ENCODE measurements around the gene CROCC2. TPM values are rescaled to one million over a fixed set of nuclear protein-coding genes. Genes with fewer than 3 reads are reported as not detected.
A peak's percentile ranks its signal among the peaks of the same experiment; 100 is the strongest.

CROCC2 gene
- polyA plus RNA-seq, 1 of the 3 experiments (the other 2 are of a cell fraction), result not detected

DNA sequence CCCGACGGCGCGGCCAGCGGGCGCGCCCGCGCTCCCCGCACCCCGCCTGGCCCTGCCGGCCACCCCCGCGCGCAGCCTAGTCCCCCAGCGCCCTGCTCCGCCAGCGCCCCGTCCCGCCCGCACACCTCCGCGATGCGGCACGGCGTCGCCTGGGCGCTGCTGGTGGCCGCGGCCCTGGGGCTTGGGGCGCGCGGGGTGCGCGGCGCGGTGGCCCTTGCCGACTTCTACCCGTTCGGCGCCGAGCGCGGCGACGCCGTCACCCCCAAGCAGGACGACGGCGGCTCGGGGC lies 92.5 kb downstream of the CROCC2 start:
- no peak for TF ChIP-seq RAD21 (IDR thresholded peaks at IDR 0.05; ENCODE audit: low read length)
- TF ChIP-seq JUND (IDR thresholded peaks at IDR 0.05), result no peak
- TF ChIP-seq ZBTB33 (IDR thresholded peaks at IDR 0.05; ENCODE audit: borderline replicate concordance, low read depth), result no peak
- TF ChIP-seq GATA2 (CRISPR knock-in tag; IDR thresholded peaks at IDR 0.05), result no peak
- TF ChIP-seq SMC3 (IDR thresholded peaks at IDR 0.05; ENCODE audit: low read depth, low read length), result no peak
- TF ChIP-seq TEAD4 (IDR thresholded peaks at IDR 0.05; ENCODE audit: borderline replicate concordance, insufficient read depth), result no peak
- no peak for TF ChIP-seq RFX5 (IDR thresholded peaks at IDR 0.05; ENCODE audit: low read length)
- no peak for TF ChIP-seq USF1 (IDR thresholded peaks at IDR 0.05; ENCODE audit: borderline replicate concordance, low read depth)
- TF ChIP-seq FOXJ3 (CRISPR knock-in tag; IDR thresholded peaks at IDR 0.05), result no peak
- TF ChIP-seq YY1 (IDR thresholded peaks at IDR 0.05; ENCODE audit: low read depth), result no peak
- TF ChIP-seq, protein P1, sequence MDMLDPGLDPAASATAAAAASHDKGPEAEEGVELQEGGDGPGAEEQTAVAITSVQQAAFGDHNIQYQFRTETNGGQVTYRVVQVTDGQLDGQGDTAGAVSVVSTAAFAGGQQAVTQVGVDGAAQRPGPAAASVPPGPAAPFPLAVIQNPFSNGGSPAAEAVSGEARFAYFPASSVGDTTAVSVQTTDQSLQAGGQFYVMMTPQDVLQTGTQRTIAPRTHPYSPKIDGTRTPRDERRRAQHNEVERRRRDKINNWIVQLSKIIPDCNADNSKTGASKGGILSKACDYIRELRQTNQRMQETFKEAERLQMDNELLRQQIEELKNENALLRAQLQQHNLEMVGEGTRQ (IDR thresholded peaks at IDR 0.05; ENCODE audit: borderline replicate concordance, low read depth, low read length), result no peak
- TF ChIP-seq FOXM1 (IDR thresholded peaks at IDR 0.05; ENCODE audit: low read depth), result no peak
- H3F3A ChIP-seq (replicated peaks; ENCODE audit: insufficient read depth), result no peaks in the 10 kb centered on the region
- no peak overlapping the region for H3K9ac ChIP-seq
- no peaks in the 10 kb centered on the region for H4K20me1 ChIP-seq (ENCODE audit: insufficient read depth)
- POLR2A ChIA-PET, result no interaction called here
- no peak overlapping the region for H3K4me2 ChIP-seq
- peaks cover 0 to 3% of the 10 kb centered on the region in 2 experiments; a peak in 1 of 4 replicates for H3K4me1 ChIP-seq (ENCODE audit: control insufficient read depth in 1 of 2, insufficient read depth in 2 of 2, low read depth in 1 of 2, low read length in 1 of 2)
- no peak overlapping the region for H3K27ac ChIP-seq (ENCODE audit: low read depth in 2 of 2, low read length in 1 of 2)
- no peaks in the 10 kb centered on the region for H3K36me3 ChIP-seq (replicated peaks in 1 of 2; ENCODE audit: control insufficient read depth in 1 of 2, insufficient read depth in 2 of 2, low read length in 1 of 2)
- no peaks in the 10 kb centered on the region for H3K9me2 ChIP-seq
- no peak overlapping the region for H2AFZ ChIP-seq (ENCODE audit: low read depth)
- no peaks in the 10 kb centered on the region for H3K79me2 ChIP-seq (ENCODE audit: insufficient read depth)
- H3K9me3 ChIP-seq, result no peaks in the 10 kb centered on the region; the same call in 1 of the 2 replicates
- no peak for DNase-seq
- WGBS (ENCODE audit: low lambda C conversion rate), result 0% methylated on average over 7 of the region's 51 CpGs
- H3K27me3 ChIP-seq (ENCODE audit: insufficient read depth), result no peaks in the 10 kb centered on the region
- CTCF ChIA-PET, result no interaction called here
- peak overlapping the region in 1 of 2 experiments; percentile 36; a peak in 2 of 4 replicates for H3K4me3 ChIP-seq (ENCODE audit: low read depth in 2 of 2, low read length in 1 of 2)

DNA sequence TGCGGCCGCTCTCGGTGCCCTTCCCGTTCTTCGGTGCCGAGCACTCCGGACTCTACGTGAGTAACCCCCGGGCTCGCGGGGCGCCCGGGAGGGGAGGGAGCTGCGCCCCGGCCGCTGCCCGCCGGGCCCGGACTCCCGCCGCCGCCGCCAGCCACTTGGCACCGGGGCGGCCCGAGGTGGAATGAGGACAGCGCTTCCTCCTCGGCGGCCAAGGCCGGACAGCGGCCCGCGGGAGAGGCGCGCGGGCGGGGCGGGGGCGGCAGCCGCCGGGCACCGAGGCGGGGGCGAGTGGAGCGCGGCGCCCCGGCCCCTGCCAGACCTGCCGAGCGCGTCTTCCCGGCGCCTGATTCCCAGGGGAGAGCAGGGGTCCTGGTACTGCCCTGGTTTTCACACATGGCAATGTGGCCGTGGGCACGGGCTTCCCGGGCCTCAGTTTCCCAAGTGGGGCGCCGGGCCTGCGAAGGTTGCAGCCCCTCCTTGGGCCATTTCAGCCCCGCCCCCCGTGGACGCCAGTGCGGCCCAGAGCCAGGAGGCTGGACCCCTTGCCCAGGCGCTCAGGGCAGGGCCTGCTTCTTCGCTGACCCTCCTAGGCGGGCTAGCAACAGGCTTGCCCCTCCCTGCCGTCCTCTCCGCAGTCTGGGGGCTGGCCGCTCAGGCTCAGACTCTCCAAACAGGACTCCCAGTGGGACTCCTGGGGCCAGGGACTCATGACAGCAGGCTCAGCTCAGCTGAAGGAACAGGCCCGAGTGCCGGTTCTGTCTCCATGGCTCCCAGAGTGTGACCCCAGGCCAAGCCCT lies 93.1 kb downstream of the CROCC2 start:
- Histone ChIP-seq H3K9ac (no peak overlapping the region), H3K4me3 (ENCODE audit: low read depth in 2 of 2, low read length in 1 of 2) (peak overlapping the region in 1 of 2 experiments; percentile 36; a peak in 2 of 4 replicates), H3K36me3 (replicated peaks in 1 of 2; ENCODE audit: control insufficient read depth in 1 of 2, insufficient read depth in 2 of 2, low read length in 1 of 2) (no peaks in the 10 kb centered on the region), H3K27ac (ENCODE audit: low read depth in 2 of 2, low read length in 1 of 2) (no peak overlapping the region), H3K27me3 (ENCODE audit: insufficient read depth) (no peaks in the 10 kb centered on the region), H3K9me3 (no peaks in the 10 kb centered on the region; the same call in 1 of the 2 replicates), H3K4me2 (no peak overlapping the region), H3F3A (replicated peaks; ENCODE audit: insufficient read depth) (no peaks in the 10 kb centered on the region), H2AFZ (ENCODE audit: low read depth) (no peak overlapping the region), H3K79me2 (ENCODE audit: insufficient read depth) (no peaks in the 10 kb centered on the region), H4K20me1 (ENCODE audit: insufficient read depth) (no peaks in the 10 kb centered on the region), H3K9me2 (no peaks in the 10 kb centered on the region), H3K4me1 (ENCODE audit: control insufficient read depth in 1 of 2, insufficient read depth in 2 of 2, low read depth in 1 of 2, low read length in 1 of 2) (peaks cover 0 to 3% of the 10 kb centered on the region in 2 experiments; a peak in 1 of 4 replicates)
- DNase-seq, result peak; percentile 69
- no CpG with 5 or more reads among the region's 71 CpGs for WGBS (ENCODE audit: low lambda C conversion rate)
- POLR2A ChIA-PET, result no interaction called here
- CTCF ChIA-PET, result no interaction called here
- TF ChIP-seq, protein P2, sequence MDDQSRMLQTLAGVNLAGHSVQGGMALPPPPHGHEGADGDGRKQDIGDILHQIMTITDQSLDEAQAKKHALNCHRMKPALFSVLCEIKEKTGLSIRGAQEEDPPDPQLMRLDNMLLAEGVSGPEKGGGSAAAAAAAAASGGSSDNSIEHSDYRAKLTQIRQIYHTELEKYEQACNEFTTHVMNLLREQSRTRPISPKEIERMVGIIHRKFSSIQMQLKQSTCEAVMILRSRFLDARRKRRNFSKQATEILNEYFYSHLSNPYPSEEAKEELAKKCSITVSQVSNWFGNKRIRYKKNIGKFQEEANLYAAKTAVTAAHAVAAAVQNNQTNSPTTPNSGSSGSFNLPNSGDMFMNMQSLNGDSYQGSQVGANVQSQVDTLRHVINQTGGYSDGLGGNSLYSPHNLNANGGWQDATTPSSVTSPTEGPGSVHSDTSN (IDR thresholded peaks at IDR 0.05), result no peak
- TF ChIP-seq YY1 (IDR thresholded peaks at IDR 0.05; ENCODE audit: low read depth) (no peak), RCOR1 (IDR thresholded peaks at IDR 0.05; ENCODE audit: low read length) (no peak), SIN3A (IDR thresholded peaks at IDR 0.05; ENCODE audit: borderline replicate concordance, low read depth, low read length) (no peak), TCF12 (IDR thresholded peaks at IDR 0.05) (no peak), NRF1 (IDR thresholded peaks at IDR 0.05; ENCODE audit: low read depth, low read length) (no peak), REST (IDR thresholded peaks at IDR 0.05; ENCODE audit: low read depth, low read length) (no peak), GATA2 (CRISPR knock-in tag; IDR thresholded peaks at IDR 0.05) (no peak), TAF1 (IDR thresholded peaks at IDR 0.05; ENCODE audit: borderline replicate concordance, low read depth, low read length) (no peak), GABPA (IDR thresholded peaks at IDR 0.05; ENCODE audit: low read depth) (no peak)
